ENCODE results near the gene PPP2R1B. TPM values are rescaled to one million over a fixed set of nuclear protein-coding genes. Genes with fewer than 3 reads are reported as not detected.

The PPP2R1B gene
- total RNA-seq, 1 experiment from 2014 or later = 105 TPM

GRCh38 chr11:111779118-111779517 is 12.9 kb upstream of the PPP2R1B start:
- H3K27me3 ChIP-seq (ENCODE audit: insufficient read depth, low read length) = no peaks in the 10 kb centered on the region
- no peak overlapping the region for H4K8ac ChIP-seq (replicated peaks; ENCODE audit: insufficient read length, low read depth, low read length)
- H3K56ac ChIP-seq (ENCODE audit: insufficient read length, low read depth, low read length) = no peak overlapping the region
- H3K4me1 ChIP-seq (ENCODE audit: insufficient read depth, low read length) = no peaks in the 10 kb centered on the region
- no peak overlapping the region for H3K23ac ChIP-seq (ENCODE audit: insufficient read length, low read depth, low read length)
- Mint-ChIP-seq H3K27me3 (ENCODE audit: low read depth) (no peaks in the 10 kb centered on the region), H3K9me3 (no peaks in the 10 kb centered on the region), H3K36me3 (ENCODE audit: insufficient read depth in 1 of 3, low read depth in 3 of 3) (no peaks in the 10 kb centered on the region), H3K4me1 (peaks cover 3 to 5% of the 10 kb centered on the region in 2 experiments; a peak in 2 of 4 replicates), H3K4me3 (no peak overlapping the region), H3K27ac (no peak overlapping the region; a peak in 1 of 7 replicates)
- WGBS (ENCODE audit: extremely low coverage, insufficient read length, low lambda C conversion rate) = no CpG with 5 or more reads among the region's 6 CpGs
- no peaks in the 10 kb centered on the region for H3K79me1 ChIP-seq (ENCODE audit: insufficient read depth, low read depth, low read length, poor library complexity, severe bottlenecking)
- no peak overlapping the region for H3K14ac ChIP-seq (ENCODE audit: insufficient read depth, low read length)
- H3K23me2 ChIP-seq (ENCODE audit: insufficient read length, low read depth, low read length, poor library complexity, severe bottlenecking) = no peaks in the 10 kb centered on the region
- H4K5ac ChIP-seq (ENCODE audit: insufficient read length, low read depth, low read length) = no peak overlapping the region
- no peak overlapping the region for H2BK12ac ChIP-seq (ENCODE audit: insufficient read length, low read depth, low read length)
- no peak overlapping the region for H2BK15ac ChIP-seq (ENCODE audit: low read depth, low read length)
- H3K9me3 ChIP-seq (ENCODE audit: control insufficient read depth, low read depth, low read length) = no peaks in the 10 kb centered on the region
- no peak overlapping the region for H2AK5ac ChIP-seq (ENCODE audit: insufficient read length, low read length)
- H2BK120ac ChIP-seq (ENCODE audit: low read depth, low read length, poor library complexity, severe bottlenecking) = no peak overlapping the region
- H3K4ac ChIP-seq (ENCODE audit: low read depth, low read length) = no peak overlapping the region
- H2BK20ac ChIP-seq (ENCODE audit: low read depth, low read length, poor library complexity, severe bottlenecking) = no peak overlapping the region
- no peak overlapping the region for H2AFZ ChIP-seq (ENCODE audit: low read length)
- no peaks in the 10 kb centered on the region for H4K20me1 ChIP-seq (ENCODE audit: control insufficient read depth, insufficient read depth, insufficient read length)
- no peak overlapping the region for H3K4me2 ChIP-seq (ENCODE audit: insufficient read depth, insufficient read length, low read length)
- no peaks in the 10 kb centered on the region for H3K79me2 ChIP-seq (ENCODE audit: insufficient read depth, low read length)
- TF ChIP-seq, protein P1, sequence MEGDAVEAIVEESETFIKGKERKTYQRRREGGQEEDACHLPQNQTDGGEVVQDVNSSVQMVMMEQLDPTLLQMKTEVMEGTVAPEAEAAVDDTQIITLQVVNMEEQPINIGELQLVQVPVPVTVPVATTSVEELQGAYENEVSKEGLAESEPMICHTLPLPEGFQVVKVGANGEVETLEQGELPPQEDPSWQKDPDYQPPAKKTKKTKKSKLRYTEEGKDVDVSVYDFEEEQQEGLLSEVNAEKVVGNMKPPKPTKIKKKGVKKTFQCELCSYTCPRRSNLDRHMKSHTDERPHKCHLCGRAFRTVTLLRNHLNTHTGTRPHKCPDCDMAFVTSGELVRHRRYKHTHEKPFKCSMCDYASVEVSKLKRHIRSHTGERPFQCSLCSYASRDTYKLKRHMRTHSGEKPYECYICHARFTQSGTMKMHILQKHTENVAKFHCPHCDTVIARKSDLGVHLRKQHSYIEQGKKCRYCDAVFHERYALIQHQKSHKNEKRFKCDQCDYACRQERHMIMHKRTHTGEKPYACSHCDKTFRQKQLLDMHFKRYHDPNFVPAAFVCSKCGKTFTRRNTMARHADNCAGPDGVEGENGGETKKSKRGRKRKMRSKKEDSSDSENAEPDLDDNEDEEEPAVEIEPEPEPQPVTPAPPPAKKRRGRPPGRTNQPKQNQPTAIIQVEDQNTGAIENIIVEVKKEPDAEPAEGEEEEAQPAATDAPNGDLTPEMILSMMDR (conservative IDR thresholded peaks at IDR 0.05) = no peak
- no peak overlapping the region for H2BK5ac ChIP-seq (ENCODE audit: insufficient read length, low read length)
- H3K27ac ChIP-seq (ENCODE audit: insufficient read length, low read depth, low read length) = no peak overlapping the region
- H3K18ac ChIP-seq (ENCODE audit: insufficient read length, low read depth, low read length) = no peak overlapping the region
- H4K91ac ChIP-seq (ENCODE audit: insufficient read length, low read depth, low read length) = no peak overlapping the region
- DNase-seq = no peak
- H3K9ac ChIP-seq (ENCODE audit: extremely low read depth, insufficient read length, low read length) = no peak overlapping the region
- no peak overlapping the region for H3T11ph ChIP-seq (ENCODE audit: low read length)
